Measurements from ENCODE around the gene D2HGDH.

GRCh38 chr2:241793385-241793784 is 59.0 kb downstream of the D2HGDH start:
- no peak for TF ChIP-seq CTCF (conservative IDR thresholded peaks at IDR 0.05; ENCODE audit: low read depth in 2 of 2)
- no peak for TF ChIP-seq REST (IDR thresholded peaks at IDR 0.05; ENCODE audit: unreplicated experiment)
- TF ChIP-seq EZH2 (IDR thresholded peaks at IDR 0.05; ENCODE audit: low read depth, unreplicated experiment) = no peak
- TF ChIP-seq POLR2AphosphoS5 (IDR thresholded peaks at IDR 0.05; ENCODE audit: low read depth) = no peak
